ENCODE measurements around the gene BAIAP2. TPM values are rescaled to one million over a fixed set of nuclear protein-coding genes. Genes with fewer than 3 reads are reported as not detected.
A peak's percentile ranks its signal among the peaks of the same experiment; 100 is the strongest.

The BAIAP2 gene
- total RNA-seq, 1 donor from 2014 or later = 57.7 TPM

DNA sequence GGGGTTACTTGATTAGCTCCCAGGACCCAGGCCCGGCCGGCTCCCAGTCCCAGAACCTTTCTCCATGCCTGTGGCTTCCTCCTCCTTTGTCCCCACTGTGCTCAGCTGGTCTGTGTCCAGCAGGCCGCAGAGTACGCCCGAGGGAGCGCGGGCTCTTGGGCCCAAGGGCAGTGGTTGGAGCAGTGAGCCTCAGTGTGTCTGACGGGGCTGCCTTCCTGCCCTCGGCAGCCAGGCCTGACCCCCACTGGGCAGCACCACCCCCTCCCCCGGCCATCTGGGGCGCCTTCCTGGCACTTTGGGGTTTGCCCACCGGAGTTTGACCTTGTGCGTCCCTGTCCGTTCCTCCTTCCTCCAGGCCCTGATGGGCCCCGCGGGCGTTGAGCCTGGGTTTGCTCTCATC, 67.9 kb downstream of the BAIAP2 start:
- no peak for DNase-seq (ENCODE audit: low read depth in 2 of 2)

GRCh38 chr17:81103379-81103778, 68.4 kb downstream of the BAIAP2 start:
- no peak for DNase-seq (ENCODE audit: low read depth in 2 of 2)

- DNase-seq (ENCODE audit: low read depth in 2 of 2) = no peak
Measured at GRCh38 chr17:81106716-81107115, 71.8 kb downstream of the BAIAP2 start.

GRCh38 chr17:81108220-81108619, 73.3 kb downstream of the BAIAP2 start:
- no peak for DNase-seq (ENCODE audit: low read depth in 2 of 2)

DNA sequence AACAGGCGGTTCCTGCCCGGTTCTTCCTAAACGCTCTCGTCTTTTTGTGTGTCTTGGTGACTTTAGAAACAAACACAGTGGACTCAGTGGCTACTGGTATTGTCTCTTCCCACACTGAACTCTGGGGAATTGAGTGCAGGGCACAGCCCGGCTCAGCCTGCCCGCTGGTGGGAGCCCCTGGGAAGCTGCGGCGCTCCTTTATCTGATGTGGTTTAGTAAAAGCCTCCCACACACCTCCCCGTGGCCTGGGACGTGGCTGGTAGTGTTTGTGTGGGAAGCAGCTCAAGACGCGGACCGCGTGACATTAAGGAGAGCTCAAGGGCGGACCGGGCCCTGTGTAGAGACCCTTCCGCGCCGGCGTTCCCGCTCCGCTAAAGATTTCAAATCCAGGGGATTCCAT, 75.0 kb downstream of the BAIAP2 start:
- DNase-seq (ENCODE audit: low read depth in 2 of 2) = no peak

- no peak for DNase-seq (ENCODE audit: low read depth in 2 of 2)
Measured at GRCh38 chr17:81110488-81111040, 75.6 kb downstream of the BAIAP2 start.

DNA sequence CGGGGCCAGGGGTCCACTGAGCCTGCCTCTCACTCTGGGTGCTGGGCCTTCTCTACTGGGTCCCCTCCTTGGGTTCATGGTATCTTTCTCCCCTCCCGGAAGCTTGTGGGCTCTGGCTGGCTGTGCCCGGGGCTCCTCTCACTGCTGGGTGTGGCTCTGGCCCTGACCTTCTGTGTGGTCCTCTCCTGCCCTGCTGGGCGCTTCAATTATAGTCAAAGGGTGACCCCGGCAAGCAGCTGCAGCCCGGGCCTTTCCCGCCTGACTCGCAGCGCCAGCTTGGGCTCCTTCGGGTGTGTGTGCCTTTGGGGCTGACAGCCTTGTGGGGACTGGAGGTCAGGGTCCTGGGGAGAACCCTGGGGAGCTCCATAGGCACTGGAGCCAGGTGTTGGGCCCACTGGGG, 76.1 kb downstream of the BAIAP2 start:
- DNase-seq (ENCODE audit: low read depth in 2 of 2) = no peak

DNA sequence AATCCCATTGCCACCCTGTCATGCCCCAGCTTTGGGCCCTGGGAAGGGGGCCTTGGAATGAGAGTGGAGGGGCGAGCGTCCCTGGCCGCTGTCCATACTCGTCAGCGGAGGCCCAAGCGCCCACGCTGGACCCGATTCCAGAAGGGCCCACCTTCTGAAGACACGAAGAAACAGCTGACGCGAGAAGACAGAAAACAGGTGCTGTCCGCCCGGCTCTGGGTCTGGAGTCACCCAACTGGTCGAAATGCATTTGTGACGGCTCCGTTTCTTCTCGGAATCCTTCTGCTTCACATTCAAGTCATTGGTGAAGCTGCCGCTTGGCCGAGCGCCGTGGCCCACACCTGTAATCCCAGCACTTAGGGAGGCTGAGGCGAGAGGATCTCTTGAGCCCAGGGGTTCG, 77.5 kb downstream of the BAIAP2 start:
- DNase-seq (ENCODE audit: low read depth in 2 of 2) = no peak

DNA sequence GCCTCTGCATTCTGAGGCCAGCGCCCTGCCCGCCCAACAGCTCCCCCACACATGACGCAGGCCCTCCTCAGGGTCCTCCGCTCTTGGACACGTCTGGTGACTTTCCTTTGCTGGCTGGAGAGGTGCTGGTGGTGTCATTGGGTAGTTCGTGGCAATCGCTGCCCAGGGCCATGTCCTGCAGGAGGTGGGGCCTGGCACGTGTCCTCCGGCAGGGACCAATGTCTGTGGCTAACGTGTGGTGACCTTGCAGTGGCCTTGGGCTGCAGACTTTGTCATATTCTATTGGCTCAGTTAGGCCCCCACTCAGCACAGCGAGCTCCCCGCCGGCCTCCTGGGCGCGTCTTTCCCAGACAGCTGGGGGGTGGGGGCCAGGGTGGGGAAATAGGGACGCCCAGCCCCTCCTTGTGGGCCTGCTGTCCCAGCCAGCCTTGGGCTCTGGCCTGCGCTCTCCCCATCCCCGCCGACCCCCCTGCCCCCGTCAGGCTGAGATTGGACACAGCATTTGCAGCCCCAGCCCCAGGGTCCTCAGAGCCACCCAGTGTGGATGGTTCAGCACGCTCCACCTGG, 78.3 kb downstream of the BAIAP2 start:
- no peak for DNase-seq (ENCODE audit: low read depth in 2 of 2)

DNA sequence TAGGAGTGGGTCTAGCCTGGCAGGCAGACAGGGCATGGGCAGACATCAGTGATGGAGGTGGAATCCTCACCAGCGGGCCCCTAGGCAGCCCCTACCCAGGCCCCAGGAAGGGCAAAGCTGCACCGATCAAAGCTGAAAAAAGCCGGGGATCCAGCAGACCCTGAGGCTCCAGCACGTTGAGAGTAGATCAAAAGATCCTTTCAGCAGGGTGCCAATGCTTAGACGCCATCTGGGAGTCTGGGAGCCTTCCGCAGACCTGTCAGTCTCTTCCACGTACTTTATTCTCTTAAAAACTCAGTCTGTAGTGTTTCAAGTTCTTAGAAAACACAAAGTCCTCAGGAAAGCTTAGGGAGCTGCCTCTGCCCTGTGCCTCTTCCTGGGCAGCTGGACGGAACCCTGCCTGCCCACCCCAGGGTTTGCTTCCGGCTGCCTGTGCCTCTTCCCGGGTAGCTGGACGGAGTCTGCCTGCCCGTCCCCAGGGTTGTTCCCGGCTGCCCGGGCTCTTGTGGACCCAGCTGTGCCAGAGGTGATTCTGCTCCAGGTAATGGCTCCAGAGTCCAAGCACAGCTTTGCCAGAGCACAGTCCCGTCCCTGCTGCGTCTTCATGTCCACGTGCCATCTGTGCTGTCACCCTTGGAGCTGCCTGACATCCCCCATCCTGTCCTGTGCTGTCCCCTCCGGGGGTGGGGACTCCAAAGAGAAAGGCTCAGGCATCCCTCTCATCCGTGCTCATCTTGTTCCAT, 79.6 kb downstream of the BAIAP2 start:
- DNase-seq (ENCODE audit: low read depth in 2 of 2) = no peak

DNA sequence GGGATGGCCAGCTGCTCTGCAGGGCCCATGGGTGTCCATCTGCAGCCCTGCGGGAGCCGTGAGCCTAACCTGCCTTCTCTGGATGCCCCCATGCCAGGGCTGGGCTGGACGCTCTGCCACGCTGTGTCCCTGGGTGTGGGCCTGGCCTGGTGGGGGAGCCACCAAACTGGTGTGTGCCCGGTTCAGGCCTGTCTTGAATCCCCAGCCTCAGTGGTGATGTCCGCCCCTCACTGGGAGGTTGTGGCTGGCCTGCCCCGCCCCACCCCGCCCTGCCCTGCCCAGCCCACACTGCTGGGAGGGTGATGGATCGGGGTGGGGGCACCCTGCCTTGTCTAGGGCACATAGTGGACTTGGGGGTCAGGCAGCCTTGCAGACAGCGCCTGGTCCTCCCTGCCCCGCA, 80.3 kb downstream of the BAIAP2 start:
- no peak for DNase-seq (ENCODE audit: low read depth in 2 of 2)

GRCh38 chr17:81115749-81116464, 81.0 kb downstream of the BAIAP2 start:
- no peak for DNase-seq (ENCODE audit: low read depth in 2 of 2)

- DNase-seq (ENCODE audit: low read depth in 2 of 2) = no peak
Measured at GRCh38 chr17:81116704-81117103, 81.8 kb downstream of the BAIAP2 start.

DNA sequence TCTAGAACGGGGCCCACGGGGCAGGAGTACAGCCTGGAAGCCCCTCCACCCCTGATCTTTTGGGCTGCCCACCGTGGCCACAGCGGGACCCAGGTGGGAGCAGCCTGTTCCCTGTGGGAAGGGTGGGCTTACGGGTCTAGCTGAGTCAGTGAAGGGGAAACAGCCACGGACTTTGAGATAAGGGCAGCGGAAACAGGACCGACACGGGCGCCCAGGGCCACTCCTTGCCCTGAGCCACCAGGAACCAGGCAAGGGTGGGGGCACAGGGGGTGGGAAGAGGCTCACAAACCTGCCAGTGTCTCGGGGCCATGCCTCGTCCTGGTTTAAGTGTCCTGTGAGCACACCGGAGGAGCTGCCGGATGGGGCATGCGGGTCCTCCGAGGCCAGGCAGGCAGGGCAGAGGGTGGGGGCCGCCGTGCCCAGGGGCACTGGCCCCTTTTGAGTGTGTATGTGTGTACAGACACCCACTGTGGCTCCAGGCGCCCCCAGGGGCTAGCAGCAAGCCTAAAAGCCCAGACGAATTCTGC, 82.8 kb downstream of the BAIAP2 start:
- no peak for DNase-seq (ENCODE audit: low read depth in 2 of 2)

GRCh38 chr17:81118308-81119221, 83.6 kb downstream of the BAIAP2 start:
- peak in 1 of 2 donors; percentile 24 for DNase-seq (ENCODE audit: low read depth in 2 of 2)

GRCh38 chr17:81119223-81120148, 84.5 kb downstream of the BAIAP2 start:
- DNase-seq (ENCODE audit: low read depth in 2 of 2) = peak; percentile 96 to 98

DNA sequence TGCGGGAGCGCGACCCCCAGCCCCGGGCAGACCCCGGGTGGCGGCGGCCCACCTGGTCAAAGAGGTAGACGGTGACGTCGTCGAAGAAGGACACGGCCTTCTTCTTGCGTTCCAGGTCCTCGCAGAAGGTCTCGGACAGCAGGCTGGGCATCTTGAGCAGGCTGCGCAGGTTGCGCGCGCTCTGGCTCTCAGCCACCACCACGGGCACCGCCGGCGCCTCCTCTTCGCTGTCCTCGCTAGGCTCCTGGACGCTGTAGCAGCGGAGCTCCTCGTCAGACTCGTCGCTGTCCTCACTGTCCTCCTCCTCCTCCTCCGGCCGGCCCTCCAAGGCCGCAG, 85.2 kb downstream of the BAIAP2 start:
- DNase-seq (ENCODE audit: low read depth in 2 of 2) = no peak

DNA sequence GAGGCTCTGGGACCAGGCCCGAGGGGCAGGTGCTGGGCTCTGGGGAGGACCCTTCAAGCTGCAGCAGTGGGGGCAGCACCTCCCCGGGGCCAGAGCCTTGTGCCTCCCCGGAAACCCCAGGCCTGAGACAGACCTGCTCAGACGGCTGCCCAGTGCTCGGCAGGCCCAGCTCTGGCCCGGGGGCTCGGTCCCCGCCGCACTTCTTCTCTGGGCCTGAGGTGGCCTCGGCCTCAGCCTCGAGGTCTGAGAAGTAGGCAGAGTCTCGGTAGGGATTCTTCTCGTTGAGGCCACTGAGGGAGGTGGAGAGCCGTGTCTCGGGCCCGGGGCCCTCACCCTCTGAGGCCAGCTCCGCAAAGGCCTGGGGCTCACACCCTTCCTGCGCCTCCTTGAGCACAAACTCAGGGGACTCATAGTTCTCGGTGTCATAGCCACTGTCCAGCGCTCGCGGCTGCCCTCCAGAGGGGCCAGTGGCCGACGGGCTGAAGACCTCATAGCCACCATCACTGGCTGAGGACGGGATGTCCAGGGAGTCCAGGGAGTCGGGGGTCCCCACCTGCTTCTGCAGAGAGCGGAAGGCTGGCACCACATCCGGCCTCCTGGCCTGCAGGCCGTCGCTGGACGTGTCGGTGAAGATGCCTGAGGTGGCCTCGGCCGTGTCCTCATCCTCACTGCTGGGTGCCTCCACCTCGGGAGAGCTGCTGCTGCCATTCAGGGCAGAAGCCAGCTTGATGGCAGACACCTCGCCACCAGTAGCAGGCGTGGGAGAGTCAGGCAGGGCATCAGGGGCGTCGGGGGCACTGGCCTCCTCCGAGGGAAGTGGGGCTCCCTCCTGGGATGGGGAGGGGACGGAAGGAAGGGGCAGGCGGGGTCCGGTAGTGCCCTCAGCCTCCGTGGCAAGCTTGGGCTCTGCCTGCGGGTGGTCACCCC, 86.0 kb downstream of the BAIAP2 start:
- DNase-seq (ENCODE audit: low read depth in 2 of 2) = no peak

Measured in lung microvascular endothelial cell (primary cell).